Endothelial cell of umbilical vein (primary cell): ENCODE measurements around the gene SYTL5.

ENCODE experiments used
- CTCF ChIP-seq, 2 donors: IDR thresholded peaks; 1 replicate in 1 of 2; 2 replicates in 1 of 2; pipeline ENCODE4 v1.5.1; 2011; ENCODE audit warnings: low read length in 2 of 2, mild to moderate bottlenecking in 2 of 2, moderate library complexity in 2 of 2, control low read depth in 1 of 2, inconsistent platforms in 1 of 2, low read depth in 1 of 2; ENCODE audit not compliant: insufficient read depth in 1 of 2; ENCODE audit errors: extremely low read depth in 1 of 2
- EZH2 ChIP-seq: IDR thresholded peaks from 2 replicates; pipeline ENCODE4 v1.6.1; 2012; ENCODE audit warnings: borderline replicate concordance, low read depth, mild to moderate bottlenecking, moderate library complexity, low read length, inconsistent platforms; ENCODE audit not compliant: severe bottlenecking
- FOS ChIP-seq: IDR thresholded peaks from 2 replicates; pipeline ENCODE4 v1.6.1; 2011; ENCODE audit warnings: mild to moderate bottlenecking, low read length, moderate library complexity, borderline replicate concordance; ENCODE audit not compliant: insufficient read depth
- GATA2 ChIP-seq: IDR thresholded peaks from 2 replicates; pipeline ENCODE4 v1.7.0; 2011; ENCODE audit warnings: low read depth, mild to moderate bottlenecking, moderate library complexity, mixed read lengths, low read length; ENCODE audit not compliant: insufficient read length, insufficient read depth
- JUN ChIP-seq: IDR thresholded peaks from 2 replicates; pipeline ENCODE4 v1.6.1; 2011; ENCODE audit warnings: borderline replicate concordance, low read depth; ENCODE audit not compliant: insufficient read length, insufficient read depth
- MAX ChIP-seq: IDR thresholded peaks from 2 replicates; pipeline ENCODE4 v1.6.1; 2011; ENCODE audit not compliant: insufficient read depth, insufficient read length
- MYC ChIP-seq: IDR thresholded peaks from one replicate; pipeline ENCODE4 v1.6.1; 2011; ENCODE audit warnings: mild to moderate bottlenecking, low read depth, low read length
- POLR2A ChIP-seq: IDR thresholded peaks from 2 replicates; pipeline ENCODE4 v1.6.1; 2012; ENCODE audit warnings: low read depth, mild to moderate bottlenecking, control low read depth, low read length
- POLR2AphosphoS5 ChIP-seq: IDR thresholded peaks from 2 replicates; pipeline ENCODE4 v1.6.1; 2012; ENCODE audit warnings: low read depth, mild to moderate bottlenecking, control low read depth, low read length, moderate library complexity; ENCODE audit not compliant: insufficient read depth

GRCh38 chrX:38154340-38154739 is 148.0 kb downstream of the SYTL5 start:
- TF ChIP-seq POLR2AphosphoS5 (no peak), POLR2A (no peak), CTCF (IDR thresholded peaks at IDR 0.05; ENCODE audit: extremely low read depth in 1 of 2, insufficient read depth in 1 of 2, low read depth in 1 of 2, low read length in 2 of 2) (no peak), MAX (no peak), MYC (no peak), EZH2 (no peak), JUN (no peak), FOS (no peak), GATA2 (no peak)
